ENCODE results near the gene SCT. TPM values are rescaled to one million over a fixed set of nuclear protein-coding genes. Genes with fewer than 3 reads are reported as not detected.

SCT gene
- total and polyA plus RNA-seq, 2 experiments from 2014 or later, result 2.6 TPM; not detected in 1

DNA sequence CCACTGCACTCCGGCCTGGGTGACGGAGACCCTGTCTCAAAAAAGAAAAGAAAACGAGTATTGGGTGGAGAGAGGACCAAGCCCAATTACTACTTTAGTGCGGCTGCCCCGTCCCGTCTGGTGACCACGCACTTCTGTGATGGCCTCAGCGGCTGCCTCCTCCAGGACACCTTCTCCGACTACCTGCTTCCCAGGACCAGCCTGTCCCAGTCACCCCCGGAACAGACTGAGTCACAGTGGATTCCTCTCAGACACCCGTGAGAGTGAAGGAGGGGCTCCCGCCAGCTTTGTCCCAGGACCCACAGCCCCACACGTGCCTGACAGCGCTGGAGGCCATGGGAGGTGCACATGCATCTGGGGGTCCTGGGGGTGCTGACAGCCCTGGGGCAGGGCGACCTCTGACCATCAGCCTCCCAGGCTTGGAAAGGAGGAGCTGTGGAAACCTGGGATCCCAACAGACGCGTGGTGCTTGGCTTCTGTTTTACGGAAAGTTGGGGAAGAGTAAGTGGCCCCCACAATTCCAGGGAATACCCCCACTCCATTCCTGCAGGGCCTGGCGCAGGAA lies 14.9 kb upstream of the SCT start:
- Mint-ChIP-seq H3K4me3 (no peak overlapping the region), H3K27ac (no peak overlapping the region), H3K9me3 (no peaks in the 10 kb centered on the region), H3K4me1 (peaks cover 23% of the 10 kb centered on the region; the same call in 2 of the 3 replicates), H3K27me3 (ENCODE audit: insufficient read depth, low read depth, poor library complexity) (peaks cover 50% of the 10 kb centered on the region), H3K36me3 (ENCODE audit: low read depth) (peaks cover 9% of the 10 kb centered on the region)
- ATAC-seq, result no peak
- DNase-seq (ENCODE audit: low spot score), result no peak
- Histone ChIP-seq H3F3A (replicated peaks; ENCODE audit: low read depth) (peaks cover 12% of the 10 kb centered on the region; the same call in 1 of the 2 replicates), H3K36me3 (ENCODE audit: insufficient read depth) (no peaks in the 10 kb centered on the region), H3K4me2 (no peak overlapping the region), H3K79me2 (replicated peaks; ENCODE audit: insufficient read depth) (no peaks in the 10 kb centered on the region), H3K9me2 (ENCODE audit: insufficient read depth) (no peaks in the 10 kb centered on the region), H4K20me1 (replicated peaks; ENCODE audit: insufficient read depth) (no peaks in the 10 kb centered on the region), H2AFZ (no peak overlapping the region), H3K4me3 (no peak overlapping the region), H3K27me3 (ENCODE audit: insufficient read depth) (peaks cover 42% of the 10 kb centered on the region), H3K4me1 (ENCODE audit: insufficient read depth) (peaks cover 21% of the 10 kb centered on the region), H3K27ac (ENCODE audit: low read depth) (no peak overlapping the region)
- no peak for TF ChIP-seq CREB1 (CRISPR knock-in tag; IDR thresholded peaks at IDR 0.05; ENCODE audit: low read depth)
- TF ChIP-seq, protein P1, sequence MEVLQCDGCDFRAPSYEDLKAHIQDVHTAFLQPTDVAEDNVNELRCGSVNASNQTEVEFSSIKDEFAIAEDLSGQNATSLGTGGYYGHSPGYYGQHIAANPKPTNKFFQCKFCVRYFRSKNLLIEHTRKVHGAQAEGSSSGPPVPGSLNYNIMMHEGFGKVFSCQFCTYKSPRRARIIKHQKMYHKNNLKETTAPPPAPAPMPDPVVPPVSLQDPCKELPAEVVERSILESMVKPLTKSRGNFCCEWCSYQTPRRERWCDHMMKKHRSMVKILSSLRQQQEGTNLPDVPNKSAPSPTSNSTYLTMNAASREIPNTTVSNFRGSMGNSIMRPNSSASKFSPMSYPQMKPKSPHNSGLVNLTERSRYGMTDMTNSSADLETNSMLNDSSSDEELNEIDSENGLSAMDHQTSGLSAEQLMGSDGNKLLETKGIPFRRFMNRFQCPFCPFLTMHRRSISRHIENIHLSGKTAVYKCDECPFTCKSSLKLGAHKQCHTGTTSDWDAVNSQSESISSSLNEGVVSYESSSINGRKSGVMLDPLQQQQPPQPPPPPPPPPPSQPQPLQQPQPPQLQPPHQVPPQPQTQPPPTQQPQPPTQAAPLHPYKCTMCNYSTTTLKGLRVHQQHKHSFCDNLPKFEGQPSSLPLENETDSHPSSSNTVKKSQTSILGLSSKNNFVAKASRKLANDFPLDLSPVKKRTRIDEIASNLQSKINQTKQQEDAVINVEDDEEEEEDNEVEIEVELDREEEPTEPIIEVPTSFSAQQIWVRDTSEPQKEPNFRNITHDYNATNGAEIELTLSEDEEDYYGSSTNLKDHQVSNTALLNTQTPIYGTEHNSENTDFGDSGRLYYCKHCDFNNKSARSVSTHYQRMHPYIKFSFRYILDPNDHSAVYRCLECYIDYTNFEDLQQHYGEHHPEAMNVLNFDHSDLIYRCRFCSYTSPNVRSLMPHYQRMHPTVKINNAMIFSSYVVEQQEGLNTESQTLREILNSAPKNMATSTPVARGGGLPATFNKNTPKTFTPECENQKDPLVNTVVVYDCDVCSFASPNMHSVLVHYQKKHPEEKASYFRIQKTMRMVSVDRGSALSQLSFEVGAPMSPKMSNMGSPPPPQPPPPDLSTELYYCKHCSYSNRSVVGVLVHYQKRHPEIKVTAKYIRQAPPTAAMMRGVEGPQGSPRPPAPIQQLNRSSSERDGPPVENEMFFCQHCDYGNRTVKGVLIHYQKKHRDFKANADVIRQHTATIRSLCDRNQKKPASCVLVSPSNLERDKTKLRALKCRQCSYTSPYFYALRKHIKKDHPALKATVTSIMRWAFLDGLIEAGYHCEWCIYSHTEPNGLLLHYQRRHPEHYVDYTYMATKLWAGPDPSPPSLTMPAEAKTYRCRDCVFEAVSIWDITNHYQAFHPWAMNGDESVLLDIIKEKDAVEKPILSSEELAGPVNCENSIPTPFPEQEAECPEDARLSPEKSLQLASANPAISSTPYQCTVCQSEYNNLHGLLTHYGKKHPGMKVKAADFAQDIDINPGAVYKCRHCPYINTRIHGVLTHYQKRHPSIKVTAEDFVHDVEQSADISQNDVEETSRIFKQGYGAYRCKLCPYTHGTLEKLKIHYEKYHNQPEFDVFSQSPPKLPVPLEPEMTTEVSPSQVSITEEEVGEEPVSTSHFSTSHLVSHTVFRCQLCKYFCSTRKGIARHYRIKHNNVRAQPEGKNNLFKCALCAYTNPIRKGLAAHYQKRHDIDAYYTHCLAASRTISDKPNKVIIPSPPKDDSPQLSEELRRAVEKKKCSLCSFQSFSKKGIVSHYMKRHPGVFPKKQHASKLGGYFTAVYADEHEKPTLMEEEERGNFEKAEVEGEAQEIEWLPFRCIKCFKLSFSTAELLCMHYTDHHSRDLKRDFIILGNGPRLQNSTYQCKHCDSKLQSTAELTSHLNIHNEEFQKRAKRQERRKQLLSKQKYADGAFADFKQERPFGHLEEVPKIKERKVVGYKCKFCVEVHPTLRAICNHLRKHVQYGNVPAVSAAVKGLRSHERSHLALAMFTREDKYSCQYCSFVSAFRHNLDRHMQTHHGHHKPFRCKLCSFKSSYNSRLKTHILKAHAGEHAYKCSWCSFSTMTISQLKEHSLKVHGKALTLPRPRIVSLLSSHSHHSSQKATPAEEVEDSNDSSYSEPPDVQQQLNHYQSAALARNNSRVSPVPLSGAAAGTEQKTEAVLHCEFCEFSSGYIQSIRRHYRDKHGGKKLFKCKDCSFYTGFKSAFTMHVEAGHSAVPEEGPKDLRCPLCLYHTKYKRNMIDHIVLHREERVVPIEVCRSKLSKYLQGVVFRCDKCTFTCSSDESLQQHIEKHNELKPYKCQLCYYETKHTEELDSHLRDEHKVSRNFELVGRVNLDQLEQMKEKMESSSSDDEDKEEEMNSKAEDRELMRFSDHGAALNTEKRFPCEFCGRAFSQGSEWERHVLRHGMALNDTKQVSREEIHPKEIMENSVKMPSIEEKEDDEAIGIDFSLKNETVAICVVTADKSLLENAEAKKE (CRISPR knock-in tag; IDR thresholded peaks at IDR 0.05), result no peak

DNA sequence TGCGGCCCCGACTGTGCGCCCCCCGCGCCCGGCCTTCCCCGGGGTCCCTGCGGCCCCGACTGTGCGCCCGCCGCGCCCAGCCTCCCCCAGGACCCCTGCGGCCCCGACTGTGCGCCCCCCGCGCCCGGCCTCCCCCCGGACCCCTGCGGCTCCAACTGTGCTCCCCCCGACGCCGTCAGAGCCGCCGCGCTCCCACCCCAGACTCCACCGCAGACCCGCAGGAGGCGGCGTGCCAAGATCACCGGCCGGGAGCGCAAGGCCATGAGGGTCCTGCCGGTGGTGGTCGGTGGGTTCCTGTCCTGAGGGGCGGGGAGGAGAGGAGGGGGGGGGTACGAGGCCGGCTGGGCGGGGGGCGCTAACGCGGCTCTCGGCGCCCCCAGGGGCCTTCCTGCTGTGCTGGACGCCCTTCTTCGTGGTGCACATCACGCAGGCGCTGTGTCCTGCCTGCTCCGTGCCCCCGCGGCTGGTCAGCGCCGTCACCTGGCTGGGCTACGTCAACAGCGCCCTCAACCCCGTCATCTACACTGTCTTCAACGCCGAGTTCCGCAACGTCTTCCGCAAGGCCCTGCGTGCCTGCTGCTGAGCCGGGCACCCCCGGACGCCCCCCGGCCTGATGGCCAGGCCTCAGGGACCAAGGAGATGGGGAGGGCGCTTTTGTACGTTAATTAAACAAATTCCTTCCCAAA lies 13.2 kb upstream of the SCT start:
- Histone ChIP-seq H3K4me2 (peak overlapping the region; percentile 75), H3K27me3 (ENCODE audit: insufficient read depth) (peaks cover 59% of the 10 kb centered on the region), H3K4me3 (peak overlapping the region; percentile 46), H3K27ac (ENCODE audit: low read depth) (no peak overlapping the region), H2AFZ (no peak overlapping the region), H3F3A (replicated peaks; ENCODE audit: low read depth) (peaks cover 17% of the 10 kb centered on the region), H3K79me2 (replicated peaks; ENCODE audit: insufficient read depth) (no peaks in the 10 kb centered on the region), H3K36me3 (ENCODE audit: insufficient read depth) (no peaks in the 10 kb centered on the region), H4K20me1 (replicated peaks; ENCODE audit: insufficient read depth) (no peaks in the 10 kb centered on the region), H3K9me2 (ENCODE audit: insufficient read depth) (no peaks in the 10 kb centered on the region), H3K4me1 (ENCODE audit: insufficient read depth) (peaks cover 24% of the 10 kb centered on the region)
- peaks cover 25% of the 10 kb centered on the region; the same call in 2 of the 3 replicates for H3K4me1 Mint-ChIP-seq
- DNase-seq (ENCODE audit: low spot score) (peak; percentile 63), ATAC-seq (peak; percentile 4)
- H3K36me3 Mint-ChIP-seq (ENCODE audit: low read depth), result peaks cover 3% of the 10 kb centered on the region; the same call in 2 of the 3 replicates
- TF ChIP-seq, protein P2, sequence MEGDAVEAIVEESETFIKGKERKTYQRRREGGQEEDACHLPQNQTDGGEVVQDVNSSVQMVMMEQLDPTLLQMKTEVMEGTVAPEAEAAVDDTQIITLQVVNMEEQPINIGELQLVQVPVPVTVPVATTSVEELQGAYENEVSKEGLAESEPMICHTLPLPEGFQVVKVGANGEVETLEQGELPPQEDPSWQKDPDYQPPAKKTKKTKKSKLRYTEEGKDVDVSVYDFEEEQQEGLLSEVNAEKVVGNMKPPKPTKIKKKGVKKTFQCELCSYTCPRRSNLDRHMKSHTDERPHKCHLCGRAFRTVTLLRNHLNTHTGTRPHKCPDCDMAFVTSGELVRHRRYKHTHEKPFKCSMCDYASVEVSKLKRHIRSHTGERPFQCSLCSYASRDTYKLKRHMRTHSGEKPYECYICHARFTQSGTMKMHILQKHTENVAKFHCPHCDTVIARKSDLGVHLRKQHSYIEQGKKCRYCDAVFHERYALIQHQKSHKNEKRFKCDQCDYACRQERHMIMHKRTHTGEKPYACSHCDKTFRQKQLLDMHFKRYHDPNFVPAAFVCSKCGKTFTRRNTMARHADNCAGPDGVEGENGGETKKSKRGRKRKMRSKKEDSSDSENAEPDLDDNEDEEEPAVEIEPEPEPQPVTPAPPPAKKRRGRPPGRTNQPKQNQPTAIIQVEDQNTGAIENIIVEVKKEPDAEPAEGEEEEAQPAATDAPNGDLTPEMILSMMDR (conservative IDR thresholded peaks at IDR 0.05; ENCODE audit: low read depth in 2 of 2), result peak in 1 of 2 experiments; percentile 24; a peak in 1 of 4 replicates
- TF ChIP-seq CREB1 (CRISPR knock-in tag; IDR thresholded peaks at IDR 0.05; ENCODE audit: low read depth) (peak; percentile 63), EZH2 (IDR thresholded peaks at IDR 0.05; ENCODE audit: low read depth, unreplicated experiment) (no peak), ZNF331 (CRISPR knock-in tag; IDR thresholded peaks at IDR 0.05; ENCODE audit: low read depth) (no peak)
- TF ChIP-seq, protein P3, sequence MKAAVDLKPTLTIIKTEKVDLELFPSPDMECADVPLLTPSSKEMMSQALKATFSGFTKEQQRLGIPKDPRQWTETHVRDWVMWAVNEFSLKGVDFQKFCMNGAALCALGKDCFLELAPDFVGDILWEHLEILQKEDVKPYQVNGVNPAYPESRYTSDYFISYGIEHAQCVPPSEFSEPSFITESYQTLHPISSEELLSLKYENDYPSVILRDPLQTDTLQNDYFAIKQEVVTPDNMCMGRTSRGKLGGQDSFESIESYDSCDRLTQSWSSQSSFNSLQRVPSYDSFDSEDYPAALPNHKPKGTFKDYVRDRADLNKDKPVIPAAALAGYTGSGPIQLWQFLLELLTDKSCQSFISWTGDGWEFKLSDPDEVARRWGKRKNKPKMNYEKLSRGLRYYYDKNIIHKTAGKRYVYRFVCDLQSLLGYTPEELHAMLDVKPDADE (IDR thresholded peaks at IDR 0.05), result no peak
- peaks cover 63% of the 10 kb centered on the region for H3K27me3 Mint-ChIP-seq (ENCODE audit: insufficient read depth, low read depth, poor library complexity)
- no peak overlapping the region for H3K27ac Mint-ChIP-seq
- H3K9me3 Mint-ChIP-seq, result no peaks in the 10 kb centered on the region
- H3K4me3 Mint-ChIP-seq, result peak overlapping the region; percentile 71

Measured in GM23338 (cell line).